Upper lobe of left lung (tissue), 6 donors: ENCODE measurements around the gene PRKACA. TPM values are rescaled to one million over a fixed set of nuclear protein-coding genes. Genes with fewer than 3 reads are reported as not detected.
A peak's percentile ranks its signal among the peaks of the same experiment; 100 is the strongest.

Source experiments
- ATAC-seq, 2 donors: fragments of 200-7000 bp; cut with Tn5 transposase; one replicate each; pipeline ENCODE4 v1.9.1; 2022; ENCODE audit warnings: mild to moderate bottlenecking in 2 of 2, moderate library complexity in 2 of 2; ENCODE audit not compliant: low FRiP score in 2 of 2
- DNase-seq, 2 donors: peaks; one replicate each; pipeline ENCODE4 v3.0.0-alpha.2; 2019 to 2020
- H3K27ac ChIP-seq, 4 donors: fragments of 200-600 bp; sonication (generic); one replicate each; pipeline ENCODE4 v1.5.1; 2016 to 2019
- H3K27me3 ChIP-seq, 4 donors: fragments of 200-600 bp; sonication (generic); one replicate each; pipeline ENCODE4 v1.5.1; 2017 to 2019
- H3K36me3 ChIP-seq, 4 donors: fragments of 200-600 bp; sonication (generic); one replicate each; pipeline ENCODE4 v1.5.1; 2016 to 2019
- H3K4me1 ChIP-seq, 4 donors: fragments of 200-600 bp; sonication (generic); one replicate each; pipeline ENCODE4 v1.5.1; 2018 to 2019
- H3K4me3 ChIP-seq, 4 donors: fragments of 200-600 bp; sonication (generic); one replicate each; pipeline ENCODE4 v1.5.1; 2017 to 2019; ENCODE audit warnings: mild to moderate bottlenecking in 2 of 4, moderate library complexity in 1 of 4
- H3K9me3 ChIP-seq, 4 donors: fragments of 200-600 bp; sonication (generic); one replicate each; pipeline ENCODE4 v1.5.1; 2018 to 2019
- CTCF ChIP-seq, 6 experiments: fragments of 450-650 bp in 4 of 6; fragments of 200-600 bp in 2 of 6; sonication (generic) in 2 of 6; IDR thresholded peaks; one replicate each; pipeline ENCODE4 v1.5.1; 2016 to 2019; ENCODE audit warnings: antibody characterized with exemption in 6 of 6
- EP300 ChIP-seq, 4 donors: sonication (generic); formaldehyde crosslinking; IDR thresholded peaks; one replicate each; pipeline ENCODE4 v1.5.1; 2017; ENCODE audit warnings: antibody characterized with exemption in 4 of 4, control low read depth in 2 of 4
- POLR2A ChIP-seq, 4 donors: fragments of 450-650 bp; IDR thresholded peaks; one replicate each; pipeline ENCODE4 v1.5.1; 2016 to 2017; ENCODE audit warnings: antibody characterized with exemption in 4 of 4, mild to moderate bottlenecking in 2 of 4
- POLR2AphosphoS5 ChIP-seq, 2 donors: sonication (generic); formaldehyde crosslinking; IDR thresholded peaks; one replicate each; pipeline ENCODE4 v1.5.1; 2017; ENCODE audit warnings: antibody characterized with exemption in 2 of 2
- WGBS, 2 donors: methylation state at CpG; one replicate each; pipeline ENCODE4 v1.1.5; 2017 to 2018; 5-methylcytosine and 5-hydroxymethylcytosine counted together
- total RNA-seq, 6 donors: library from RNA; depleted of rRNA in 4 of 6; stranded (reverse); fragments of >200 nt in 4 of 6; gene quantifications; one replicate each; pipeline versions ENCODE4 v1.1.0 to v1.2.1, GENCODE V29; 2016 to 2021
- donor health status: DM: no; HTN: no; CAD: no; lungs with moderate emphysema.
- donor health status: DM: no; HTN: yes; CAD: no; lungs with severe emphysema.

Gene PRKACA
- total RNA-seq, 6 donors from 2014 or later = 24.1 to 107 (median 51.7) TPM

- Histone ChIP-seq H3K4me1 (peaks cover under 1 to 2% (median under 1%) of the 10 kb centered on the region in 4 donors), H3K36me3 (peaks cover 7 to 54% (median 41%) of the 10 kb centered on the region in 4 donors), H3K4me3 (no peak overlapping the region), H3K27ac (no peak overlapping the region), H3K27me3 (no peaks in the 10 kb centered on the region), H3K9me3 (no peaks in the 10 kb centered on the region)
- TF ChIP-seq POLR2A (IDR thresholded peaks at IDR 0.05) (no peak), CTCF (IDR thresholded peaks at IDR 0.05) (no peak), EP300 (IDR thresholded peaks at IDR 0.05) (no peak), POLR2AphosphoS5 (IDR thresholded peaks at IDR 0.05) (no peak)
- 96 to 100% methylated on average over 3 to 14 of the region's 16 CpGs for WGBS, 2 donors
- DNase-seq (no peak), ATAC-seq (no peak)
Measured at GRCh38 chr19:14106840-14107239, 10.7 kb downstream of the PRKACA start.

GRCh38 chr19:14105680-14106079 lies 11.9 kb downstream of the PRKACA start:
- DNase-seq = no peak
- WGBS, 2 donors = 89 to 95% methylated on average over 5 to 8 of the region's 8 CpGs
- Histone ChIP-seq H3K27ac (no peak overlapping the region), H3K4me1 (no peaks in the 10 kb centered on the region), H3K36me3 (peaks cover 7 to 65% (median 48%) of the 10 kb centered on the region in 4 donors), H3K4me3 (no peak overlapping the region), H3K27me3 (no peaks in the 10 kb centered on the region), H3K9me3 (no peaks in the 10 kb centered on the region)
- no peak for TF ChIP-seq CTCF (IDR thresholded peaks at IDR 0.05)
- no peak for TF ChIP-seq POLR2AphosphoS5 (IDR thresholded peaks at IDR 0.05)
- TF ChIP-seq POLR2A (IDR thresholded peaks at IDR 0.05) = no peak
- no peak for TF ChIP-seq EP300 (IDR thresholded peaks at IDR 0.05)
- no peak for ATAC-seq

GRCh38 chr19:14103310-14103709 lies 14.3 kb downstream of the PRKACA start:
- DNase-seq (no peak), ATAC-seq (no peak)
- peaks cover 7 to 84% (median 60%) of the 10 kb centered on the region in 4 donors for H3K36me3 ChIP-seq
- H3K4me1 ChIP-seq = no peaks in the 10 kb centered on the region
- no peak overlapping the region for H3K4me3 ChIP-seq
- no peak overlapping the region for H3K27ac ChIP-seq
- H3K9me3 ChIP-seq = no peaks in the 10 kb centered on the region
- TF ChIP-seq CTCF (IDR thresholded peaks at IDR 0.05) (no peak), POLR2AphosphoS5 (IDR thresholded peaks at IDR 0.05) (no peak), EP300 (IDR thresholded peaks at IDR 0.05) (no peak), POLR2A (IDR thresholded peaks at IDR 0.05) (no peak)
- no peaks in the 10 kb centered on the region for H3K27me3 ChIP-seq
- 90% methylated on average over 1 of the region's 1 CpG; no CpG with 5 or more reads in 1 of the 2 donors for WGBS, 2 donors

GRCh38 chr19:14102756-14103155 lies 14.8 kb downstream of the PRKACA start:
- H3K27me3 ChIP-seq = no peaks in the 10 kb centered on the region
- ATAC-seq (no peak), DNase-seq (no peak)
- 88 to 98% methylated on average over 10 of the region's 10 CpGs for WGBS, 2 donors
- H3K4me3 ChIP-seq = no peak overlapping the region
- no peaks in the 10 kb centered on the region for H3K4me1 ChIP-seq
- H3K36me3 ChIP-seq = peaks cover 7 to 90% (median 64%) of the 10 kb centered on the region in 4 donors
- TF ChIP-seq CTCF (IDR thresholded peaks at IDR 0.05) (no peak), POLR2AphosphoS5 (IDR thresholded peaks at IDR 0.05) (no peak), EP300 (IDR thresholded peaks at IDR 0.05) (no peak), POLR2A (IDR thresholded peaks at IDR 0.05) (no peak)
- H3K9me3 ChIP-seq = no peaks in the 10 kb centered on the region
- H3K27ac ChIP-seq = peak overlapping the region in 1 of 4 donors; percentile 3

- peak overlapping the region in 1 of 4 donors; percentile 3 for H3K27ac ChIP-seq
- TF ChIP-seq POLR2AphosphoS5 (IDR thresholded peaks at IDR 0.05) (no peak), POLR2A (IDR thresholded peaks at IDR 0.05) (no peak), EP300 (IDR thresholded peaks at IDR 0.05) (no peak), CTCF (IDR thresholded peaks at IDR 0.05) (no peak)
- DNase-seq = no peak
- WGBS, 2 donors = 64 to 90% methylated on average over 8 to 11 of the region's 11 CpGs
- H3K27me3 ChIP-seq = no peaks in the 10 kb centered on the region
- no peak overlapping the region for H3K4me3 ChIP-seq
- H3K36me3 ChIP-seq = peaks cover 7 to 91% (median 67%) of the 10 kb centered on the region in 4 donors
- no peaks in the 10 kb centered on the region for H3K9me3 ChIP-seq
- H3K4me1 ChIP-seq = no peaks in the 10 kb centered on the region
- no peak for ATAC-seq
Measured at GRCh38 chr19:14102102-14102696, 15.4 kb downstream of the PRKACA start.
